HG03460 (cell line): ENCODE results near the gene SLC25A13.
A peak's percentile ranks its signal among the peaks of the same experiment; 100 is the strongest.

Experiments used
- ATAC-seq: cut with Tn5 transposase; IDR thresholded peaks from one replicate; pipeline ENCODE4 v1.9.1; 2021; ENCODE audit not compliant: unreplicated experiment

The SLC25A13 gene

DNA sequence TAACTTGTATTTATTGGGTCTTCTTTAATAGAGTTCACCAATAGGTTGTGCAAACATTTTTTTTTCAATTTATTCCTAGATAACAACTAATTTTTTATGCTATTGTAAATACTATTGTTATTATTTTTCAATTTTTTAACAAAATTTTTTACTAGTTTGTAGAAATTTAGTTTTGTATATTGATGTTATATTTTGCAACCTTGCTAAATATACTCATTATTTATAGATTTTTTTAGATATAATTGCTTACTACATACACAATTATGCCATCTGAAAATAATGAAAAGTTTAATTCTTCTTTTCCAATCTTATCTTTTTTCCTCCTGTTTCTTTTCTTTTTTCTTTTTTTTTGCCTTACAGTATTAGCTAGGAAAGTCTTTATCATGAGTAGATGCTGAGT, 216.9 kb downstream of the SLC25A13 start:
- ATAC-seq, result no peak

DNA sequence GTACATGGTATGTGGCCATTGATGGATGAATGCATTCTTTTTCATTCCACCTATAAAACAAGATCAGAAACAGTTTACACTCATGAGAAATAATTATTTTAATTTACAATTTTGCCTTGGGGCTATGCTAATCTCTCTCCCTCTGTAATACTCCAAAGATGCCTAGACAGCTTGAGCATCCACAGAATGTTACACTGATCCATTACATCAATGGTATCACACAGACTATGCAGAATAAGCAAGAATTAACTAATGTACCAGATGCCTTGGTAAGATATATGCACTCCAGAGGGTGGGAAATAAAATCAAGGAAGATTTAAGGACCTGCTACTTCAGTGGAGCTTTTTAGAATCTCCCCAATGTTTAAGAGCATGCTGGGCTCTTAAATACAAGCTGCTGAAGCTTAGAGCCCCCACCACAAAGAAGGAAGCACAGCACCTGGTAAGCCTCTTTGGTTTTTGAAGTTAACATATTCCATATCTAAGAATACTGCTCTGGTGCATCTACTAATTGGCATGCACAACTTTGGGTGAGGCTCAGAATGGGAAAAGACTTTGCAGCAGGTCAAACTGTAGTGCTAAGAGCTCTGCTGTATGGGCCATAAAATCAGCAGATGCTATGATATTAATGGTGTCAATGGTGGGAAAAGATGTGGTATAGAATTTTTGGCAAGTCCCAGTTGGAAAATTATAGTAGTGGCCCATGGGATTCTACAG, 219.6 kb downstream of the SLC25A13 start:
- ATAC-seq, result no peak

DNA sequence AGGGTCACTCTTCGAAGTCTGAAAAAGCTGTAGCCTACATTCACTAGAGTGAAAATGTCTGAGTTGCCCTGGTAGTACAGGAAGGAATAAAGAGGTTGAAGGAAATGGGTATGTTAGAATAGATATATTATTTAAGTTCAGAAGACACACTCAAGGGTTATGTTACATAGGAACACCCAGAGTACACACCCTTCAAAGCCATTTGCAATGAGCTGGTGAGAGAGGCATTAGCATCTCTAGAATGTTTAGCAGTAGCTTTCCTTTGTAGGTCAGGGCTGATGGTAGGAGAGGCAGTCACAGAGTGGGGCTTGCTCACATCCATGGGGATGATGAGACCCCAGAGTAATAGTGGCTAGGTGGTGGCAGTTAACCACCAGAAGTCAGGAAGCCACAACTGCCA, 221.2 kb downstream of the SLC25A13 start:
- ATAC-seq, result no peak

DNA sequence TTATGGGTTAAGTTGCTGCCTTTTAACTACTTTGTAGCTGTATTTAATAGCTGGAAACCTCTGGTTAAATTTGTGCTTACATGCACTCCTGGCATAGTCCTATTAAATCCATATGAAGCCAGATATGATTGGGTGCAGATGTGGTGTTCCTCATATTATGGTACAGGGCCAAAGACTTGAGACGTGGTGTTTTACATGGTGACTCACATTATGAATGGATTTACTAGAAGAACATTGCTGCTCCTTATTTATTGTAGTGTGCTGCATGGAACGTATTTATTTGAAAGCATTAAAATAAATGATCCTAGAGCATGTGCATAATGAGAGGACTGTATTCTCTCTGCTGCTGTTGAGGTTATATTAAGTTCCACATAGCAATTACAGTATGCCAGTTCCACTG, 224.1 kb downstream of the SLC25A13 start:
- no peak for ATAC-seq

DNA sequence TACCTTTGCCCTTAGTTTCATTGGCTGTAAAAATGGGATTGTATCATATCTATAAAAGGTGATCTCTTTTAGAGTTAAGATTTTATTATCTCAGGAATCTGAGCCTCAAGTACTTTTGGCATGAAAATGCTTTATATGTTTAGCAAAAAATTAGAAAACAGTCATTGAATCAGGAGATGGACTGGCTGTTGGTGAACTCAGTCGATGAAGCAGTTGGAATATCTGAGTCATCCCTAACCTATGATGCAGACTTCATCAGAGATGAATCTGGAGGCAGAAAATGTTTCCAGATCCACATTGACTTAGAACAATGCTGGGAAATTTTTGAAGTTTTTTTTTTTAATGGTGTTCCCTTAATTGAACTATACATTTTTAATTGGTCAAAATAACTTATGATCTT, 228.5 kb downstream of the SLC25A13 start:
- no peak for ATAC-seq

DNA sequence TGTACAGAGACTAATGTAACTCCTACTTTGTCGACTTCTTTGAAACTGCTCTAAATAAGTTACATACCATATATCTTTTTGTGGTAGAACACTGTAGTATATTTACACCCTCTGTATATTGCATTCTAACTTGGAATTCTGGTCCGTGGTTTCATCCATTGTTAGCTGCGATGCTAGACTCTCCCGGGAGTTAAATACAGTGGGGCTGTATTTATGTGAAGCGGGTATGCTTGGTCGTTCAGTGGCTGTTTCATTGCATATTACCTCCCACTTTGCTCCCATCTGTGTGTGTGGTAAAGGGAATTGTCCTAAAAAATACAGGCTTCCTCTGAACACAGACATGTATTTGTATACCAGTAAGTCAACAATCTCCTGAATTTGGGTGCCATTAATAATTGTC, 231.1 kb downstream of the SLC25A13 start:
- ATAC-seq, result no peak

DNA sequence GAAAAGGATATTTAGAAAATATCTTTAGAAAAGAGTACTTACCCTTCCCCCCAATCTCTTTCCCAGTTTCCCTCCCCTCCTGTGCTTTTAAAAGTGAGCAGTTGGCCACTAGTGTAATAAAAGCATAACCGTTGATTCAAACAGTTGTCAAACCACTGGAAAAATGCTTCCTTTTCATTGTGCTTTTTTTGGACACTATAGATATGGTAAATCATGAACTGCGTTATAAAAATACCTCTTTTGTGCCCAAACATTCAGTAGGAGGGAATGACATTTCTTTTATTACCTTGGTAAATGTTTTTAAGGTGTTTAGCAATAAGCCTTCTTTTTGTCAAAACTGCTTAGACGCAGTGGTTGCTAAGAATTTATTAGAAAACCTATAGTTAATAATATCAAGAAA, 232.4 kb downstream of the SLC25A13 start:
- ATAC-seq, result no peak

DNA sequence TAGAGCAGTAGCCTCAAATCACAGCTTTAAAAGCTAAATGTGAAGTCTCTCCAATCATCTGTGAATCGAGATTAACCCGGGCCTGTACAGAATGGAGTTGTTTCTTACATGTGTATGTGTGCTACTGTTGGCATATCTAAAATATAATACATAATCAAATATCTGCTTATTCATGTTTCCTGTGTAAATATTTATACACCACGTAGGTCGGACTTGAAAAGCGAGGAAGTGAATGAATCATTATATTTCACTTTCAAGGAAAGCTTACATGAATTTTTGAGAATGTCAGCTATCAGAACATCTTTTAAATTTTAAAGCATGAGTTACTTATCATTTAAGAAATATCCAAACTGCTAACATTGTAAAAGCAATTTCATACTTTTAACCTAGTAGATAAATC, 233.3 kb downstream of the SLC25A13 start:
- no peak for ATAC-seq

DNA sequence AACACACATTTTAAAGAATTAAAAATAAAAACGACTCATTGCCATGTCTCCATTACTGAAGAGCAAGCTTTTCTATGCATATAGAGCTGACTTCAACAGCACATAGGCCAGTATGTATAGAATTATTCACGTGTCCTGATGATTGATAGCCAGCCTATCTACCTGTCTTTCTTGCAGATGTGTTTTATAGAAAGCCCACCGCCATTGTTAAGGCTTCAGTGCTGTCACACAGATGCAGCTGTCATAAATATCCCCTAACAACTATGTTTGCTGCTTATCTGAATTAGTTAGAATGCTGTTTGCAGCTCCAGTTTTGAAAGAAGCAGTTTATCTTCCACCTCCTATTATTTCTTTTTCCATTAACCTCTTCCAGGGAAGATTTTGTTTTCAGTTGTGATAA, 235.9 kb downstream of the SLC25A13 start:
- no peak for ATAC-seq

DNA sequence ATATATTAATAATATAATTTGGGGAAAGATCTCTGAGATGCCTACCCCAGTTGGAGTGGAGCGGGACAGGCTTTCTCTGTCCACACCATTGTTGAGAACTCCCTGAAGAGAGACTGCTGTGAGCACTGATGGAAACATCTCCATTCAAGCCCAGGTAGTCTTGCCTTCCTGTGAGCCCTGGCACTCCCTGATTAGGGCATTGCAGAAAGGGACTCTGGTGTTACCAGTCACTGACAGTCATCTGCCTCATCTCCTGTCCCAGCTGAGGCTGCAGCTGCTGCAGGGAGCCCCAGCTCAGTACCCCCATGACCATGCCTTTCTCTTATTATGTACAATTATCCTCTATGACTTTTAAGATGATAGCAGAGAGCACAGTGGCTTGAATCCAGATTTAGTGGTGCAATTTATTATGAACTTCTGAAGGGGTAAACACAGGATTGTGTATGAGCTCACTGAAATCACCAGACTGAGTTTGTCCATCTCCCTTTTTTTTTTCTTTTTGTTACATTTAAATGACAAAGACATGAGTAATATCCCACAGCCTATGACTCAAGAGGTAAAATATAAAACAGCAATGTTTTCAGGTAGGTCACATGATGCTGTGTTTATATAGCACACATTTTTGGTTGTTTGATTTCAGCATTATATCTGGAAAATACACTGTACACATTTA, 236.9 kb downstream of the SLC25A13 start:
- no peak for ATAC-seq

DNA sequence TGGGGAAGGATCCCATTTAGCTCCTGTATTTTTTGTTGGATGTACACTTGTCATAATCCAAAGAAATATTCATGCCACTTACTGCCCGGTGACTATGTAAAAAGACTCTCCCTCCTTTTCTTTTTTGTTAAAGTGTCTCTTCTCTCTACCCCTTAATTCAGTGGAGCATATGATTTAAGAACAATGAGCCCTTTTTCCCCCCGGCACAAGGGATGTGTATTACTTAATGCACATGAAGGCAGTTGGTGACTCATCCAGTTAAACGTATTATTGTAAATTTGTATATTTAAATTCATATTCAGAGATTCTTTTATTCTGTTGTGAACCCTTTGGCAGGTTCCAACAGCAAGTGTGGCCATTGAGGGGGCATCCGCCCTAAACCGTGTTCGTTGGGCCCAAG, 241.9 kb downstream of the SLC25A13 start:
- ATAC-seq, result no peak

DNA sequence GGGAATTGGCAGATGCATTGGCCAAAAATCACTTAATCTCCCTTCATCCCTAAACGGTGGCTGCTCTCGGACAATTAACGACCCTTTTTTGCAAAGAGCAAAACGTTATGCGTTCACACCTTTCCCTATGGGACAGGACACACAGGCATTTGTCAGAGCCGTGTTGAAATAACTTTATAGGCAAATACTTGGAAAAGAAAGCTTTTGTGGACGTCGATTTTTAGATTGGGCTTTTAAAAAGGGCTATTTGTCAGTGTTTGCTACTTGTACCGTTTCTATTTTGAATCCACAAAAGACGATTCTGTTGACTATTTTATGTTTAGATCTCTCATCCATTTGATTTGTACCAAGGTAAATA, 245.6 kb downstream of the SLC25A13 start:
- no peak for ATAC-seq

DNA sequence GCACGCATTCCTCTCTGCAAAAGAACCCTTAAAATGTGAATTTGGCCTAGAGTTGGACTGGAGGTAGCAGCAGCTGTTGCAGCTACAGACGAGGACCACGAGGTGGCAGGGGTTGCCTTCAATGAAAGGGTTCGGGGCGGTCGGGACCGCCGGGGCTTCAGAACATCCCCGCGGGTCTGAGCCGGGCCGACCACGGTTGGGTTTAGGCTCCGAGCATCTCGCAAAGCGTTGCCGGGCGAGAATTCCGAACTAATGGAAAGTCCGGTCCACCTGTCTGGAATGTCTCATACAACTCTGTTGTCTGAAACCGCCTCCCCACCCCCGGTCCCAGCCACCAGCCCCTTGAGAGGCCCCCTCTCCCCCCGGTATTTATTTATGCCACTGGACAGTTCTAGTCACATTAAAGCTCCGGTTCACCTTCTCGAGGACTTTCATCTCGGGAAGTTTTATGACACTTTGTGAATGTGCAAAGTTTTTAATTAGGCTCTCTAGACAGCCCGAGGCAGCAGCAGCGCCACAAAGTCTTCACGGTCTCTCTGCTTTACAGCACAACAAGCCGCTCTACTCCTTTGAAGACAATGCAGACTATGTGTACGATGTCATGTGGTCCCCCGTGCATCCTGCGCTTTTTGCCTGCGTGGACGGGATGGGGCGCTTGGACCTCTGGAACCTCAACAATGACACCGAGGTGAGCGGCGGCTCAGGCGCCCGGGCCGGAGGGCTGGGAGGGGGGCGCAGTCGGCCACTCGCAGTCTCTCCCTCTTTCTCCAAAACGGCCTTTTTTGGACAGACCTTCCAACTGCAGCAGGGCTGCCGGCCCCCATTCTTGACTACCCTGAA, 246.2 kb downstream of the SLC25A13 start:
- ATAC-seq, result peak; percentile 71

DNA sequence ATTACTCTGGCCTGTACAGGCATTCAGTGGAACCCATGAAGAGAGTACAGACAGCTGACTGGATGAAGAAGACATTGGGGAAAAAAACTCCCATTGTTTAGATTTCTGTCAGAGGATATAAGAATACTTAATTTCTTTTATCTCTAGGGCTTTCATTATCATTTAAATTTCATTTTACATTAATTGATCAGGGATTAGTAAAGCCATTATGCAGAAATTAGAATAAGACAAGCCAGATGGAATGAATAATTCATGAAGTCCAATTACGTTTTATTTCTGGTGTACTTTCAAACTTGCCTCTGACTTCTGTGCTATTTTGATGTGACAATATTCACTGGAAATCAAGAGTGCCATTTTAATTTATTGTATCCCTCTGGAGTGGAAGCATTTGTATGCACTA, 247.0 kb downstream of the SLC25A13 start:
- no peak for ATAC-seq
